ENCODE results near the gene SLC2A13.
"Not testable (repeated sequence)": the region's sequence is repeated elsewhere in the genome, so short reads cannot be mapped to it uniquely, and the experiment has no call there.

SLC2A13 gene

GRCh38 chr12:39795481-39795880 is 310.4 kb downstream of the SLC2A13 start:
- no peak for DNase-seq

- no peak for DNase-seq
Measured at GRCh38 chr12:39792938-39793337, 312.9 kb downstream of the SLC2A13 start.

- no peak for DNase-seq
Measured at GRCh38 chr12:39788239-39788638, 317.6 kb downstream of the SLC2A13 start.

GRCh38 chr12:39785814-39786213 is 320.1 kb downstream of the SLC2A13 start:
- DNase-seq, result not testable (repeated sequence)

GRCh38 chr12:39782026-39782545 is 323.8 kb downstream of the SLC2A13 start:
- DNase-seq, result no peak

GRCh38 chr12:39780913-39781446 is 324.9 kb downstream of the SLC2A13 start:
- no peak for DNase-seq

GRCh38 chr12:39780411-39780912 is 325.4 kb downstream of the SLC2A13 start:
- DNase-seq, result no peak

GRCh38 chr12:39779768-39780340 is 326.0 kb downstream of the SLC2A13 start:
- DNase-seq, result no peak

GRCh38 chr12:39777465-39777864 is 328.4 kb downstream of the SLC2A13 start:
- DNase-seq, result no peak

GRCh38 chr12:39773266-39773665 is 332.6 kb downstream of the SLC2A13 start:
- no peak for DNase-seq

- DNase-seq, result no peak
Measured at GRCh38 chr12:39772821-39773259, 333.0 kb downstream of the SLC2A13 start.

- DNase-seq, result no peak
Measured at GRCh38 chr12:39771456-39771855, 334.4 kb downstream of the SLC2A13 start.

GRCh38 chr12:39764944-39765560 is 340.8 kb downstream of the SLC2A13 start:
- no peak for DNase-seq

GRCh38 chr12:39763890-39764169 is 342.1 kb downstream of the SLC2A13 start:
- DNase-seq, result no peak

GRCh38 chr12:39763071-39763889 is 342.6 kb downstream of the SLC2A13 start:
- no peak for DNase-seq

GRCh38 chr12:39755478-39755877 is 350.4 kb downstream of the SLC2A13 start:
- DNase-seq, result no peak

- no peak for DNase-seq
Measured at GRCh38 chr12:39752482-39753137, 353.3 kb downstream of the SLC2A13 start.

GRCh38 chr12:39746151-39746550 is 359.7 kb downstream of the SLC2A13 start:
- DNase-seq, result not testable (repeated sequence)

GRCh38 chr12:39743655-39744054 is 362.2 kb downstream of the SLC2A13 start:
- DNase-seq, result no peak

- DNase-seq, result no peak
Measured at GRCh38 chr12:39736406-39736805, 369.5 kb downstream of the SLC2A13 start.

GRCh38 chr12:39723831-39724230 is 382.1 kb downstream of the SLC2A13 start:
- DNase-seq, result no peak

- DNase-seq, result no peak
Measured at GRCh38 chr12:39722504-39722903, 383.4 kb downstream of the SLC2A13 start.

- no peak for DNase-seq
Measured at GRCh38 chr12:39713552-39713951, 392.3 kb downstream of the SLC2A13 start.

Measured in NCI-H2029 (cell line).